AG04450 (cell line): ENCODE results near the gene EDEM3. TPM values are rescaled to one million over a fixed set of nuclear protein-coding genes. Genes with fewer than 3 reads are reported as not detected.

Source experiments
- CTCF ChIA-PET: fragments of 300-600, 350-600 bp; formaldehyde crosslinking; extraction: SDS; loops from one replicate; lab custom pipeline; 2022; ENCODE audit warnings: antibody characterized with exemption, inconsistent platforms; lab: Charles Lee
- POLR2A ChIA-PET: fragments of 350-600 bp; formaldehyde crosslinking; extraction: SDS; loops from one replicate; lab custom pipeline; 2021; ENCODE audit warnings: antibody characterized with exemption, inconsistent platforms; lab: Yijun Ruan, JAX
- DNase-seq: peaks from one replicate; pipeline ENCODE4 v3.0.0-alpha.2; 2011; ENCODE audit warnings: low read depth, low spot score
- H3K27ac ChIP-seq: one replicate; pipeline ENCODE4 v1.5.1; 2012; ENCODE audit warnings: low read depth, low read length, control low read depth
- H3K27me3 ChIP-seq: one replicate; pipeline ENCODE4 v1.6.0; 2012; ENCODE audit warnings: low read length; ENCODE audit not compliant: control insufficient read depth, insufficient read depth
- H3K4me3 ChIP-seq: 2 replicates; pipeline ENCODE4 v1.5.1; 2011; ENCODE audit warnings: mild to moderate bottlenecking, low read depth, low read length, control low read depth
- H3K9me3 ChIP-seq: 2 replicates; pipeline ENCODE4 v1.5.1; 2012; ENCODE audit warnings: low read length; ENCODE audit not compliant: control insufficient read depth, insufficient read depth
- CTCF ChIP-seq: IDR thresholded peaks from 2 replicates; pipeline ENCODE4 v1.5.1; 2011; ENCODE audit warnings: low read depth, low read length, control low read depth, inconsistent platforms
- polyA plus RNA-seq: library from polyadenylated mRNA; depleted of rRNA; stranded (reverse); fragments of >200 nt; gene quantifications from 2 replicates; pipeline ENCODE4 v1.2.3, GENCODE V29; 2011

EDEM3 gene
- polyA plus RNA-seq, 1 experiment: 26.1 TPM

DNA sequence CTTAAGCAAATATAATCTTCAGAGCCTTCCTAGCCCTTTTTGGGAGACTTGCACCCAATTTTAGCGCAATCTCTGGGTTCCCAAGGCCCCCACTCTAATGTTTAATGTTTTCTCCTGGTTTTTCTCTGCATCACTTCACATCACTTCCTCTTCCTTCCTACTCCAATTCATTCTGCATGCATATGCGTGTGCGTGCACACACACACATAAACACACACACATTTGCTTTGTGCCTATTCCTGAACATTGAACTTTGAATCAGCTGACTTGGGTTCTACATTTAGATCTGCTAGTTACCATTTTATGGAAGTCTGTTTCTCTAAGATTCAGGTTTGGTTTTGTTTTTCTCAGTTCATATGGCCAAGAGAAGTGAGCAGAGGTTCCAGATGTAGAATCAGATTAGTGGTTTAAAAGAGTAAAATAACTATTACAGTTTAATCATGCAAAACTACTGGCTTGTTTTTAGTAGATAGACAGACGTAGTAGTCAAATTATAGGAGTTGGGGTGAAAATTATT lies 7.4 kb upstream of the EDEM3 start:
- Histone ChIP-seq H3K27me3 (no peaks in the 10 kb centered on the region), H3K9me3 (no peaks in the 10 kb centered on the region), H3K4me3 (no peak overlapping the region), H3K27ac (no peak overlapping the region)
- TF ChIP-seq CTCF: no peak
- no peak for DNase-seq
- POLR2A ChIA-PET: no interaction called here
- CTCF ChIA-PET: no interaction called here

- no peak for TF ChIP-seq CTCF
- no peak for DNase-seq
- ChIA-PET CTCF (interaction anchor here (0.8 kb wide), 1 partner anchor 46 kb away, joined by 3 read pairs; no protein-coding TSS in a partner anchor), POLR2A (no interaction called here)
- Histone ChIP-seq H3K27me3 (no peaks in the 10 kb centered on the region), H3K27ac (no peak overlapping the region), H3K4me3 (no peak overlapping the region), H3K9me3 (no peaks in the 10 kb centered on the region)
Measured at GRCh38 chr1:184759651-184760050, 5.0 kb upstream of the EDEM3 start.

- H3K27ac ChIP-seq: no peak overlapping the region
- peaks cover 2% of the 10 kb centered on the region; the same call in 1 of the 2 replicates for H3K9me3 ChIP-seq
- ChIA-PET CTCF (interaction anchor here (0.8 kb wide), 1 partner anchor 46 kb away, joined by 3 read pairs; no protein-coding TSS in a partner anchor), POLR2A (interaction anchor here (0.6 kb wide), 1 partner anchor 30 kb away, joined by 4 read pairs; no protein-coding TSS in a partner anchor)
- no peak overlapping the region for H3K4me3 ChIP-seq
- no peaks in the 10 kb centered on the region for H3K27me3 ChIP-seq
- no peak for TF ChIP-seq CTCF
- no peak for DNase-seq
Measured at GRCh38 chr1:184759112-184759511, 4.5 kb upstream of the EDEM3 start.

DNA sequence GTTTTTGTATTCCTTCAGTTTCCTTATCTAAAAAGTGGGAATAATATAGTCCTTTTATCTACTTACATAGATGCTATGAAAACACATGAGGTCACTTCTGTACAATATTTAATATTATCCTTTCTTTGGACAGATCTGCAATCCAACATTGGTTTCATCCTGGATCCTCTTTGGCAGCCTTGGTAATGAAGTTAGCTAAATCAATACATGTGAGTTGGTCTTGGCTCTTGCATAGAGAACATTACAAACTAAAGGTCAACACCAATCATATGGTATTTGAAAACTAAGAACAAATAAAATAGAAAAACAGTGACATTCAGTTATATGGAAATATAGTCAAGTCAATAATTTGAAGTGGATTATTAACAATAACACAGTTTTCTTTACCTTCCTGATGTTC lies 3.2 kb upstream of the EDEM3 start:
- H3K4me3 ChIP-seq: no peak overlapping the region
- POLR2A ChIA-PET: no interaction called here
- no peak for TF ChIP-seq CTCF
- no peak overlapping the region for H3K27ac ChIP-seq
- H3K27me3 ChIP-seq: no peaks in the 10 kb centered on the region
- DNase-seq: no peak
- CTCF ChIA-PET: no interaction called here
- peaks cover 2% of the 10 kb centered on the region; the same call in 1 of the 2 replicates for H3K9me3 ChIP-seq

DNA sequence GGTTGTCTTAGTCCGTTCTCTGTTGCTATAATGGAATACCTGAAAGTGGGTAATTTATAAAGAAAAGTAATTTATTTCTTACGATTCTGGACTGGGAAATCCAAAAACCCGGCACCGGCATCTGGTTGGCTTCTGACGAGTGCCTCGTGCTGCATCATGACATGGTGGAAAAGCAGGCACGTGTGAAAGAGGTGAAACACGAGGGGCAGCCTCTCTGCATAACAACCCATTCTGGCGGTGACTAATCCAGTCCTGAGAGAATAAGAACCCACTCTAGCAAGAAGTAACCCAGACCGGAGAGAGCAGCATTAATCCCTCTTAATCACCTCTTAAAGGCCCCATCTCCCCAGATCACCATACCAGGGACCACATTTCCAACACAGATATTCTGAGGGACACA lies 2.7 kb upstream of the EDEM3 start:
- POLR2A ChIA-PET: no interaction called here
- H3K27me3 ChIP-seq: no peaks in the 10 kb centered on the region
- no peak overlapping the region for H3K4me3 ChIP-seq
- H3K27ac ChIP-seq: no peak overlapping the region
- TF ChIP-seq CTCF: no peak
- H3K9me3 ChIP-seq: peaks cover 2% of the 10 kb centered on the region; the same call in 1 of the 2 replicates
- CTCF ChIA-PET: no interaction called here
- DNase-seq: no peak
